Endodermal cell (in vitro differentiated cells): ENCODE measurements around the gene SLC47A2. TPM values are rescaled to one million over a fixed set of nuclear protein-coding genes. Genes with fewer than 3 reads are reported as not detected.

Experiments
- DNase-seq: peaks from one replicate; pipeline ENCODE4 v3.0.0-alpha.2; 2017
- H3K27ac ChIP-seq: 2 replicates; pipeline ENCODE4 v1.5.1; 2013; ENCODE audit warnings: mild to moderate bottlenecking, low read depth, low read length, moderate library complexity
- H3K27me3 ChIP-seq: 2 replicates; pipeline ENCODE4 v1.6.1; 2013; ENCODE audit warnings: mild to moderate bottlenecking, low read length, moderate library complexity; ENCODE audit not compliant: insufficient read depth, control insufficient read depth, poor library complexity, severe bottlenecking
- H3K36me3 ChIP-seq: 2 replicates; pipeline ENCODE4 v1.7.0; 2013; ENCODE audit warnings: mild to moderate bottlenecking, low read length, moderate library complexity; ENCODE audit not compliant: control insufficient read depth, insufficient read depth
- H3K4me1 ChIP-seq: one replicate; pipeline ENCODE4 v1.7.0; 2013; ENCODE audit warnings: low read length; ENCODE audit not compliant: control insufficient read depth, insufficient read depth
- H3K4me3 ChIP-seq: 2 replicates; pipeline ENCODE4 v1.5.1; 2013; ENCODE audit warnings: mild to moderate bottlenecking, low read length, moderate library complexity
- H3K9ac ChIP-seq: 2 replicates; pipeline ENCODE4 v1.6.1; 2013; ENCODE audit warnings: mild to moderate bottlenecking, low read length, moderate library complexity; ENCODE audit not compliant: poor library complexity, severe bottlenecking; ENCODE audit errors: extremely low read depth
- H3K9me3 ChIP-seq: 2 replicates; pipeline ENCODE4 v1.6.1; 2013; ENCODE audit warnings: mild to moderate bottlenecking, low read length, moderate library complexity; ENCODE audit not compliant: control insufficient read depth
- H3K27ac Mint-ChIP-seq: 2 replicates; pipeline ENCODE4 v1.8.0; 2020; ENCODE audit warnings: mixed read lengths
- H3K27me3 Mint-ChIP-seq: 2 replicates; pipeline ENCODE4 v1.8.0; 2021; ENCODE audit warnings: mild to moderate bottlenecking, mixed read lengths; ENCODE audit not compliant: insufficient read depth
- H3K36me3 Mint-ChIP-seq: 2 replicates; pipeline ENCODE4 v1.8.0; 2020; ENCODE audit warnings: low read depth, mixed read lengths
- H3K4me1 Mint-ChIP-seq: 2 replicates; pipeline ENCODE4 v1.8.0; 2020; ENCODE audit warnings: mixed read lengths
- H3K4me3 Mint-ChIP-seq: 2 replicates; pipeline ENCODE4 v1.8.0; 2020; ENCODE audit warnings: mild to moderate bottlenecking, moderate library complexity, mixed read lengths
- H3K9me3 Mint-ChIP-seq: 2 replicates; pipeline ENCODE4 v1.8.0; 2020; ENCODE audit warnings: mild to moderate bottlenecking, mixed read lengths
- WGBS, 2 experiments: methylation state at CpG; one replicate each; pipeline versions ENCODE4 v1.1.5 to v1.1.7; 2013; ENCODE audit warnings: missing lambda C conversion rate in 2 of 2, mixed read lengths in 1 of 2; ENCODE audit not compliant: insufficient coverage in 1 of 2, insufficient read length in 1 of 2; 5-methylcytosine and 5-hydroxymethylcytosine counted together
- total RNA-seq, 2 donors: library from RNA; stranded (reverse); fragmentation: NEBNext Ultra II Directional in 1 of 2; extraction: Animal tissue kit (Norgen Biotek cat#: 25700) in 1 of 2; gene quantifications; 2 replicates in 1 of 2; 3 replicates in 1 of 2; pipeline ENCODE4 v1.2.1, GENCODE V29; 2021
- TF ChIP-seq, protein P1 (sequence below): fragments of 200-600 bp; sonication (generic); conservative IDR thresholded peaks from 2 replicates; pipeline ENCODE4 v1.5.0; 2021; ENCODE audit warnings: antibody characterized with exemption, mild to moderate bottlenecking

The SLC47A2 gene
- total RNA-seq, 2 donors from 2014 or later, result not detected

DNA sequence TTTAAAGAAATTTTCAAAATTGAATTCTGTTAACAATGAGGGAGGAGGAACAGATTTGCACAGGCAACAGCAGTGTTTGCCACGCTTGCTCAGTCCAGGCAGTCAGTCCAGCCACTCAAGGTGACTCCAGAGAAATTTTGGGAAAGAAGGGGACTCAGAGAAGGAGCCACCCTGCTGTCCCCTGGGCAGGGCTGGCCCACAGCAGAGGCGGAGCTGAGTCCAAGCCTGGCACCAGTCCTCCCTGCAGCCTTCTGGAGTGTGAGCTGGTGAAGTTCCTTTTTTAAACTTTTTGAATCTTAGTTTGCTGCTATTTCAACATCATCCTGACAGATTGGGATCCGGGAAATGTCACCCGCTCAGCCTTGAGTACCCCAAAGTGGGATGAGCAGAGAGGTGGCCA, 14.5 kb upstream of the SLC47A2 start:
- H3K27me3 Mint-ChIP-seq, result no peaks in the 10 kb centered on the region
- Histone ChIP-seq H3K27ac (no peak overlapping the region), H3K36me3 (no peaks in the 10 kb centered on the region), H3K4me3 (no peak overlapping the region), H3K9ac (no peak overlapping the region), H3K4me1 (no peaks in the 10 kb centered on the region), H3K27me3 (no peaks in the 10 kb centered on the region), H3K9me3 (no peaks in the 10 kb centered on the region)
- peaks cover 4% of the 10 kb centered on the region for H3K4me1 Mint-ChIP-seq
- WGBS, 2 experiments, result 80 to 95% methylated on average over 2 to 4 of the region's 4 CpGs
- DNase-seq, result no peak
- no peak overlapping the region for H3K27ac Mint-ChIP-seq
- TF ChIP-seq, protein P1, sequence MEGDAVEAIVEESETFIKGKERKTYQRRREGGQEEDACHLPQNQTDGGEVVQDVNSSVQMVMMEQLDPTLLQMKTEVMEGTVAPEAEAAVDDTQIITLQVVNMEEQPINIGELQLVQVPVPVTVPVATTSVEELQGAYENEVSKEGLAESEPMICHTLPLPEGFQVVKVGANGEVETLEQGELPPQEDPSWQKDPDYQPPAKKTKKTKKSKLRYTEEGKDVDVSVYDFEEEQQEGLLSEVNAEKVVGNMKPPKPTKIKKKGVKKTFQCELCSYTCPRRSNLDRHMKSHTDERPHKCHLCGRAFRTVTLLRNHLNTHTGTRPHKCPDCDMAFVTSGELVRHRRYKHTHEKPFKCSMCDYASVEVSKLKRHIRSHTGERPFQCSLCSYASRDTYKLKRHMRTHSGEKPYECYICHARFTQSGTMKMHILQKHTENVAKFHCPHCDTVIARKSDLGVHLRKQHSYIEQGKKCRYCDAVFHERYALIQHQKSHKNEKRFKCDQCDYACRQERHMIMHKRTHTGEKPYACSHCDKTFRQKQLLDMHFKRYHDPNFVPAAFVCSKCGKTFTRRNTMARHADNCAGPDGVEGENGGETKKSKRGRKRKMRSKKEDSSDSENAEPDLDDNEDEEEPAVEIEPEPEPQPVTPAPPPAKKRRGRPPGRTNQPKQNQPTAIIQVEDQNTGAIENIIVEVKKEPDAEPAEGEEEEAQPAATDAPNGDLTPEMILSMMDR, result no peak
- no peaks in the 10 kb centered on the region for H3K36me3 Mint-ChIP-seq
- H3K4me3 Mint-ChIP-seq, result no peak overlapping the region
- H3K9me3 Mint-ChIP-seq, result no peaks in the 10 kb centered on the region

DNA sequence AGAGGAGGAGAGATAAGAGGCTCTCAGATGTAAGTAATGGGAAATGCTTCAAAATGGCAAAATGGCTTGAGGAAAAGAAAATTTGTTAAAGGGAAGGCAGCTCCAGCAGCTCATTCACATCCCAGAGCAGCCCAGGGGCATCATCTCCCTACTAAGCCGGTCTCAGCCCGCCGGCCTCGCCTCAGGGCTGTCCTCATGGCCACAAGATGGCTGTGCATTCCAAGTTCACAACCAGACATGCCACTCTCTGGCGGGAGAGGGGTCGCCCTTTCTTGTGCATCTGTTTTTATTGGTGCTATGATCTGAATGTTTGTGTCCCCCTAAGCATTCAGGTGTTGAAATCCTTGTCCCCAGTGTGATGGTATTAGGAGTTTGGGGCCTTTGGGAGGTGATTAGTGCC, 13.5 kb upstream of the SLC47A2 start:
- Histone ChIP-seq H3K36me3 (no peaks in the 10 kb centered on the region), H3K4me3 (no peak overlapping the region), H3K9me3 (no peaks in the 10 kb centered on the region), H3K9ac (no peak overlapping the region), H3K4me1 (no peaks in the 10 kb centered on the region), H3K27ac (no peak overlapping the region), H3K27me3 (no peaks in the 10 kb centered on the region)
- 93% methylated on average over 6 of the region's 6 CpGs; no CpG with 5 or more reads in 1 of the 2 experiments for WGBS, 2 experiments
- Mint-ChIP-seq H3K27ac (no peak overlapping the region), H3K4me3 (no peak overlapping the region), H3K36me3 (no peaks in the 10 kb centered on the region), H3K9me3 (no peaks in the 10 kb centered on the region), H3K27me3 (no peaks in the 10 kb centered on the region), H3K4me1 (peaks cover 4% of the 10 kb centered on the region)
- no peak for DNase-seq
- TF ChIP-seq, protein P1, result no peak

DNA sequence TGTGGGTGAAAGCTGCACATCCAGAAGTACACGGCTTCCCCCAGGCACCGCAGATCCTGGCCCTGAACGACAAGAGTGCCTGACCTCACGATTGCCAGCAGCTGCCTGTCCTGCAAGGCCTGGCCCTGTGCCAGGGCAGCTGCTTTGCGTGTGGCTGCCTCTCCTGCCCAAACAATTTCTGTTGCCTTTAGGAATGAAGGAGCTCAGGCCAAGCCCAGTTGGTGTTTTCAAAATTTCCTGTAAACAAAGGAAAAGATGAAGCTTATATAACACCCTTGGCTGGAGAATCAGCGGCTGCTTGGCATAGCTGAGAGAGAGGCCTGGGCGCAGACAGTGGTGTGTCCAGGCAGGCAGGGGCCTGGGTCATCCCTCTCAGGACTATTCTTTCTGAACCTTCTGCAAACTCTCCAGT, 11.7 kb upstream of the SLC47A2 start:
- Histone ChIP-seq H3K27ac (no peak overlapping the region), H3K27me3 (no peaks in the 10 kb centered on the region), H3K36me3 (no peaks in the 10 kb centered on the region), H3K4me1 (no peaks in the 10 kb centered on the region), H3K9me3 (no peaks in the 10 kb centered on the region), H3K9ac (no peak overlapping the region), H3K4me3 (no peak overlapping the region)
- no peaks in the 10 kb centered on the region for H3K36me3 Mint-ChIP-seq
- H3K27me3 Mint-ChIP-seq, result no peaks in the 10 kb centered on the region
- TF ChIP-seq, protein P1, result no peak
- DNase-seq, result peak; percentile 45
- WGBS, 2 experiments, result 93% methylated on average over 6 to 7 of the region's 7 CpGs
- H3K9me3 Mint-ChIP-seq, result no peaks in the 10 kb centered on the region
- no peak overlapping the region for H3K27ac Mint-ChIP-seq
- H3K4me1 Mint-ChIP-seq, result no peaks in the 10 kb centered on the region
- H3K4me3 Mint-ChIP-seq, result no peak overlapping the region
